HL-60 (cell line): ENCODE results near the gene GGA1.
"Not testable (repeated sequence)": the region's sequence is repeated elsewhere in the genome, so short reads cannot be mapped to it uniquely, and the experiment has no call there.

Experiments
- DNase-seq, 2 experiments: peaks; one replicate each; pipeline ENCODE4 v3.0.0-alpha.2; 2010 to 2020; ENCODE audit warnings: low read depth in 1 of 2, low spot score in 1 of 2
- H3K27ac ChIP-seq: fragments of 250-450 bp; sonication (Bioruptor Pico); replicated peaks from 2 replicates; pipeline ENCODE4 v1.5.1; 2020; ENCODE audit warnings: mild to moderate bottlenecking, moderate library complexity
- H3K27me3 ChIP-seq: fragments of 250-450 bp; sonication (Bioruptor Pico); 2 replicates; pipeline ENCODE4 v1.5.1; 2021; ENCODE audit warnings: mild to moderate bottlenecking, moderate library complexity; ENCODE audit not compliant: insufficient read depth, poor library complexity, severe bottlenecking
- H3K4me3 ChIP-seq: replicated peaks from 2 replicates; pipeline ENCODE4 v1.5.1; 2011; ENCODE audit warnings: mild to moderate bottlenecking, control low read depth, low read length; ENCODE audit not compliant: insufficient read depth
- GABPA ChIP-seq: IDR thresholded peaks from 2 replicates; pipeline ENCODE4 v1.6.1; 2012; ENCODE audit warnings: low read depth
- POLR2AphosphoS5 ChIP-seq: IDR thresholded peaks from 2 replicates; pipeline ENCODE4 v1.6.1; 2012; ENCODE audit warnings: low read depth
- SPI1 ChIP-seq: IDR thresholded peaks from 2 replicates; pipeline ENCODE4 v1.6.1; 2012; ENCODE audit warnings: low read depth, mild to moderate bottlenecking, borderline replicate concordance
- TF ChIP-seq, protein P1 (sequence below): IDR thresholded peaks from 2 replicates; pipeline ENCODE4 v1.6.1; 2012; ENCODE audit warnings: low read depth; ENCODE audit not compliant: insufficient replicate concordance
- TF ChIP-seq, protein P2 (sequence below): IDR thresholded peaks from one replicate; pipeline ENCODE4 v1.5.1; 2011; ENCODE audit warnings: low read length, control low read depth, inconsistent platforms; ENCODE audit not compliant: insufficient read depth

Gene GGA1

DNA sequence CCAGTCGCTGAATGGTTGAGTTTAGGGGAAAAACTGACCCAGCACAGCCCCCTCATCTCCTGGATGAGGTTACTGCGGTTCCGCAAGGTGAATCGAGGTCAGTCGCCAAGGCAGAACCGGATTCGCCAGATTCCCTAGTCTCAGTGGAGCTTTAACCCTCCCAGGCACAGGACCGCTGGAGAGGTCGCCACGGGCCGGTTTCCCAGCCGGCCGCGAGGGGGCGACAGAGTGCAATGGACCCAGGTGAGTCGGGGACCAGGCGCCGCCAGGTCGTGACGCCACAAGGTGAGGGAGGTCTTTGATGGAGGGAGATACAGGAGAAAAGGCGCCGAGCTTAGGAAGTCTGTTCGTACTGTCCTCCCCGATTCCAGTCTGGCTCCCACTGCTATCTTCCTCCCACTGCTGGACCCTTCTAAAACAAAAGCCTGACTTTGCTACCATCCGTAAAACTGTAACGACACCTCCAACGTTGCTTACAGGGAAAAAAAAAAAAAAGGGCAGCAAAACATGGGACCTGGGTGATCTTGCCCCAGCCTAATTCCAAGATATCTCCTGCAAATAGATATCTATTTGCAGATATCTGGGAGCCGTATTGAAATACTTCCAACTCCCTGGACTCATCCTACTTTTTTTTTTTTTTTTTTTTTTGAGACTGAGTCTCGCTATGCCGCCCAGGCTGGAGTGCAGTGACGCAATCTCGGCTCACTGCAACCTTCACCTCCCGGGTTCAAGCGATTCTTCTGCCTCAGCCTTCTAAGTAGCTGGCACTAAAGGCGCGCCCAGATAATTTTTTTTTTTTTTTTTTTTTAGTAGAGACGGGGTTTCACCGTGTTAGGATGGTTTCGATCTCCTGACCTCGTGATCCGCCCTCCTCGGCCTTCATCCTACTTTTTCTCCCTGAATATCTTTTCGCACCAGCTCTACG is 1.4 kb upstream of the GGA1 start:
- DNase-seq, result peak; percentile 58 to 70
- Histone ChIP-seq H3K27ac (no peak overlapping the region), H3K4me3 (peak overlapping the region; percentile 2; the same call in 1 of the 2 replicates), H3K27me3 (no peaks in the 10 kb centered on the region)
- TF ChIP-seq GABPA (no peak), SPI1 (no peak), POLR2AphosphoS5 (no peak)
- TF ChIP-seq, protein P1, sequence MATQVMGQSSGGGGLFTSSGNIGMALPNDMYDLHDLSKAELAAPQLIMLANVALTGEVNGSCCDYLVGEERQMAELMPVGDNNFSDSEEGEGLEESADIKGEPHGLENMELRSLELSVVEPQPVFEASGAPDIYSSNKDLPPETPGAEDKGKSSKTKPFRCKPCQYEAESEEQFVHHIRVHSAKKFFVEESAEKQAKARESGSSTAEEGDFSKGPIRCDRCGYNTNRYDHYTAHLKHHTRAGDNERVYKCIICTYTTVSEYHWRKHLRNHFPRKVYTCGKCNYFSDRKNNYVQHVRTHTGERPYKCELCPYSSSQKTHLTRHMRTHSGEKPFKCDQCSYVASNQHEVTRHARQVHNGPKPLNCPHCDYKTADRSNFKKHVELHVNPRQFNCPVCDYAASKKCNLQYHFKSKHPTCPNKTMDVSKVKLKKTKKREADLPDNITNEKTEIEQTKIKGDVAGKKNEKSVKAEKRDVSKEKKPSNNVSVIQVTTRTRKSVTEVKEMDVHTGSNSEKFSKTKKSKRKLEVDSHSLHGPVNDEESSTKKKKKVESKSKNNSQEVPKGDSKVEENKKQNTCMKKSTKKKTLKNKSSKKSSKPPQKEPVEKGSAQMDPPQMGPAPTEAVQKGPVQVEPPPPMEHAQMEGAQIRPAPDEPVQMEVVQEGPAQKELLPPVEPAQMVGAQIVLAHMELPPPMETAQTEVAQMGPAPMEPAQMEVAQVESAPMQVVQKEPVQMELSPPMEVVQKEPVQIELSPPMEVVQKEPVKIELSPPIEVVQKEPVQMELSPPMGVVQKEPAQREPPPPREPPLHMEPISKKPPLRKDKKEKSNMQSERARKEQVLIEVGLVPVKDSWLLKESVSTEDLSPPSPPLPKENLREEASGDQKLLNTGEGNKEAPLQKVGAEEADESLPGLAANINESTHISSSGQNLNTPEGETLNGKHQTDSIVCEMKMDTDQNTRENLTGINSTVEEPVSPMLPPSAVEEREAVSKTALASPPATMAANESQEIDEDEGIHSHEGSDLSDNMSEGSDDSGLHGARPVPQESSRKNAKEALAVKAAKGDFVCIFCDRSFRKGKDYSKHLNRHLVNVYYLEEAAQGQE, result no peak
- TF ChIP-seq, protein P2, sequence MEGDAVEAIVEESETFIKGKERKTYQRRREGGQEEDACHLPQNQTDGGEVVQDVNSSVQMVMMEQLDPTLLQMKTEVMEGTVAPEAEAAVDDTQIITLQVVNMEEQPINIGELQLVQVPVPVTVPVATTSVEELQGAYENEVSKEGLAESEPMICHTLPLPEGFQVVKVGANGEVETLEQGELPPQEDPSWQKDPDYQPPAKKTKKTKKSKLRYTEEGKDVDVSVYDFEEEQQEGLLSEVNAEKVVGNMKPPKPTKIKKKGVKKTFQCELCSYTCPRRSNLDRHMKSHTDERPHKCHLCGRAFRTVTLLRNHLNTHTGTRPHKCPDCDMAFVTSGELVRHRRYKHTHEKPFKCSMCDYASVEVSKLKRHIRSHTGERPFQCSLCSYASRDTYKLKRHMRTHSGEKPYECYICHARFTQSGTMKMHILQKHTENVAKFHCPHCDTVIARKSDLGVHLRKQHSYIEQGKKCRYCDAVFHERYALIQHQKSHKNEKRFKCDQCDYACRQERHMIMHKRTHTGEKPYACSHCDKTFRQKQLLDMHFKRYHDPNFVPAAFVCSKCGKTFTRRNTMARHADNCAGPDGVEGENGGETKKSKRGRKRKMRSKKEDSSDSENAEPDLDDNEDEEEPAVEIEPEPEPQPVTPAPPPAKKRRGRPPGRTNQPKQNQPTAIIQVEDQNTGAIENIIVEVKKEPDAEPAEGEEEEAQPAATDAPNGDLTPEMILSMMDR, result peak; percentile 95

DNA sequence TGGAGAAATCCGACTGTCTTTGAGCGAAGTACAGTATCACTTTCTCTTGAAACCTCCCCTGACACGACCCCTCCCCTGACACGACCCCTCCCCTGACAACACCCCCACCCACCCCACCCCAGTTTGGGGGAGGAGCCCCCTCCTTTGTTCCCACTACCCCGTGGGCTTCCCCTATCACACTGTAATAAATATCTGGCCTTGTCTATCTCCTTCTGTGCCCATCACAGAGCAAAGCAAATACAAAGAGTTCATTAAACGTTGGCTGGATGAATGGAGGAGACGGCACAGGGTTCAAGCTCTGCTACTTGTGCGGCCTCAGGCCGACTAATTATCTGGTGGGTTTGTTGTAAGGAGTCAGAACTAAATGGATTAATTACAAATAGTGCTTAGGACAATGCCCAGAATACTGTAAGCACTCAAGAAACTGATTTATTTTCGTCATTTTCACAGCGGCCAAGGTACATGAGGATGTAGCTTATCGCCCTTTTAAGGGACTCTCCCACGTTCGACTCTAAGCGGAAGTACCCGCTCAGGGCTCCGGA is 628 bp upstream of the GGA1 start:
- H3K27me3 ChIP-seq, result no peaks in the 10 kb centered on the region
- TF ChIP-seq GABPA (no peak), SPI1 (no peak), POLR2AphosphoS5 (no peak)
- TF ChIP-seq, protein P2, result no peak
- TF ChIP-seq, protein P1, result no peak
- DNase-seq, result no peak
- H3K27ac ChIP-seq, result peak overlapping the region; percentile 93
- peak overlapping the region; percentile 94 for H3K4me3 ChIP-seq

DNA sequence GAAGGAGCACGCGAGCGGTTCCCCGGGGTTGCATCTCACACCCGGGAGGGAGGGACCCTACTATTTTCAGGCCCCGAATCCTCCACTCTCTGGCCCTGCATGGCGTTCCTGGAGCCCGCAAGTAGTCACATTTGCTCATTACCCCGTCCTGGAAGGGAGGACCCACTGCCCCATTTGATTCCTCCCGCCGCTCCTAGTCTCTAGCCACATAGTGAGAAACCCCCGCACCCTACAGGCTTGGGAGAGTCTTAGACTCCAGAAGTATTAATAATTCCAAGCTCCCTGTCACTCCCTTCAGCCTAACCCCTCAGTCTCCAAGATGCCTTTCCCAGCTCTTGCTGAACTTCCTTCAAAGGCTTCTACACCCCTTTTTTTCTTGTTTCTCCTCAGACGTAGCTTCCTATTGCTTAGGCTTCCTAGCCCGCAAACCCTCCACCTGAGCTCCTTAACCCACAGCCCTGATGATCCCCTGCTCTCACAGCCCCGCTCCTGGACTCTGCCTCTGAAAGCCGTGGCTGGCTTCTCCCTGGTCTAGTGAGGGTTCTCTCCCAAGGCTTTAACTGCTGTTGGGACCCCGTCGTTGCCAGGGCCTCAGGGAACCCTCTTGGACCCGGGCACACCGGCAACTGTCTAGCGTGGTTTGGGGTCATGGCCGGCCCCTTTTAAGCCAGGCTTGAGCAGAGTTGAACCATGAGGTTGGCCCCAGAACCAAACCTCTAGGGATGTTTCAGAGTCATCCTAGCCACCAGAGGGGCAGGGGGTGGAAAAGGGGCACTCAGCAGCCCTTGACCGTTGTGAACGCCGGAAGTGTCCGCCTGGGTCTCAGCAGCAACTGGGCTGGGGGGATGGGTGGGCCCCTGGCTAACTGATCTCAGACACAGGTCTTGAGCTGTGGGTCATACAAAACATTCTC is 862 bp downstream of the GGA1 start:
- TF ChIP-seq SPI1 (no peak), POLR2AphosphoS5 (no peak), GABPA (no peak)
- TF ChIP-seq, protein P1, result no peak
- TF ChIP-seq, protein P2, result no peak
- Histone ChIP-seq H3K27ac (peak overlapping the region; percentile 93), H3K27me3 (no peaks in the 10 kb centered on the region), H3K4me3 (peak overlapping the region; percentile 94)
- no peak for DNase-seq

DNA sequence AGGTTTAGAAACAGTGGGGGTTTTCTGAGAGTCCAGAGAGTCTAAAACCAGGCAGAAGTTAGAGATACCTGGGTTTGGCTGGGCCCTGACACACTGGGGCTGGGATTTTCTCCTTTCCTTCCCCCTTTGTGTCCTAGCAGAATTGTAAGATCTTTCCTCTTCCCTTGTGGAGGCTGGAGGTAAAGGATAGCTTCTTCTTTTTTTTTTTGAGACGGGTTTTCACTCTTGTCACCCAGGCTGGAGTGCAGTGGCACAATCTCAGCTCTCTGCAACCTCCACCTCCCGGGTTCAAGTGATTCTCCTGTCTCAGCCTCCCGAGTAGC is 1.5 kb downstream of the GGA1 start:
- Histone ChIP-seq H3K27ac (peak overlapping the region; percentile 93), H3K4me3 (peak overlapping the region; percentile 94)
- not testable (repeated sequence) for H3K27me3 ChIP-seq, DNase-seq
